Activated CD4-positive, CD25-positive, alpha-beta regulatory T cell treated with anti-CD3 and anti-CD28 coated beads, Interleukin-2, amount 50 U/mL, for 16 hours (primary cell): ENCODE results near the gene EME2.
"Not testable (repeated sequence)": the region's sequence is repeated elsewhere in the genome, so short reads cannot be mapped to it uniquely, and the experiment has no call there.

ENCODE experiments used
- DNase-seq: peaks from one replicate; pipeline ENCODE4 v3.0.0-alpha.2; 2020; ENCODE audit warnings: low read depth, low spot score

The EME2 gene

DNA sequence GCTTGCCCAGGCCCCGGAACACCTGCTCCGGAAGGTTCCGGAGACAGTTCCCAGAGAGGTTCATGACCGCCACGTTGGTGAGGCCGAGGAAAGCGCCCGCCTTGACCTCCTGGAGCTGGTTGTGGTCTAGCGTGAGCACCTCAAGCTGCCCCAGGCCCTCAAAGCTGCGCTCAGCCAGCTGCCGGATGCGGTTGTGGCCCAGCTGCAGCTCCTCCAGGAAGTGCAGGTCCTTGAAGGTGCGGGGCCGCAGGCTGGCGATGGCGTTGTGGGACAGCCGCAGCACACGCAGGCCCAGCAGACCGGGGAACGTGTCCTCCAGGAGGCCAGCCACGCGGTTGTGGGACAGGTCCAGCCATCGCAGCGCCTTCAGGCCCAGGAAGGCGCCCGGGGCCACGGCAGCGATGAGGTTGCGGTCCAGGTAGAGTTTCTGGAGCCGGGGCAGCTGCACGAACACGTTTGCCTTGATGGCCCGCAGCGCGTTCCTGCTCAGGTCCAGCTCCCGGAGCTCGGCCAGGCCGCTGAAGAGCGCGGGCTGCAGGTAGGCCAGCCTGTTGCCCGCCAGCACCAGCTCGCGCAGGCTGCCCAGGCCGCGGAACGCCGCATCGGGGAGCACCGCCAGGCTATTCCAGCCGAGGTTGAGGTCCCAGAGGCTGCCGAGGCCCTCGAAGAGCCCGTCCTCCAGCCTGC, 18.8 kb downstream of the EME2 start:
- no peak for DNase-seq

DNA sequence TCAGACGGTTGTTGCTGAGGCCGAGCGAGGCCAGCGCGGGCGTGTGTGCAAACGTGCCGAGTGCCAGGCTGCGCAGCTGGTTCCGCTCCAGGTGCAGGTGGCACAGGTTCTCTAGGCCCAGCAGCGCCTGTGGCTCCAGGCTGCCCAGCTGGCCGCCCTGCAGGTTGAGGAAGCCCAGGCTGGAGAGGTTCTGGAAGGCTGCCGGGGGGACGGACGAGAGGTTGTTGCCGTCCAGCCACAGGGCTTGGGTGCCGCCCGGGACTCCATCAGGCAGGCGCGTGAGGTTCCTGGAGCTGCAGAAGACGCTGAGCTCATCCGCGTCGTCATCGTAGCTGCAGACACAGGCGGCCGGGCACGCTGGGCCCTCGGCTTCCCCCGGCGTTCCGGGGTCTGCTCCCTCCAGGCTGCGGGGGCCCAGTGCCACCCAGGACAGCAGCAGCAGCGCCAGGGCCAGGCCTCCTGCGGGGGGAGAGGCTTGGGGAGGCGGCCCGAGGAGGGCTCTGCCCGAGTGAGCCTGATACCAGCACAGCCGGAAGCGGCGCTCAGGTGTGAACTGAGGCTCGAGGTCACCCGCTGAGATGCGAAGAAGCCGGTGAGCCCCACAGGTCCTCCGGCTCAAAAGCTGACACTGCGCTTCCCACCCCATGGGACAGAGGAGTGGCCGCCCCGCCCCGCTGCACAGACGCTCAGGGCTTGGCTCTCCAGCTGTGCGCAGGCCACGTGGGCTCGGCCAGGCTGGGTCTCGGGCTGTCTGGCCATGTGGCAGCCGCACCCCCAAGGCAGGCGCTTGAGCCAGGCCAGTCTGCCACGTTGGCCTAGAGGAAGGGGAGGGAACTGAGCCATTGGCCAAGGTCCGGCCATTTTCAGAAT, 19.6 kb downstream of the EME2 start:
- DNase-seq: no peak

DNA sequence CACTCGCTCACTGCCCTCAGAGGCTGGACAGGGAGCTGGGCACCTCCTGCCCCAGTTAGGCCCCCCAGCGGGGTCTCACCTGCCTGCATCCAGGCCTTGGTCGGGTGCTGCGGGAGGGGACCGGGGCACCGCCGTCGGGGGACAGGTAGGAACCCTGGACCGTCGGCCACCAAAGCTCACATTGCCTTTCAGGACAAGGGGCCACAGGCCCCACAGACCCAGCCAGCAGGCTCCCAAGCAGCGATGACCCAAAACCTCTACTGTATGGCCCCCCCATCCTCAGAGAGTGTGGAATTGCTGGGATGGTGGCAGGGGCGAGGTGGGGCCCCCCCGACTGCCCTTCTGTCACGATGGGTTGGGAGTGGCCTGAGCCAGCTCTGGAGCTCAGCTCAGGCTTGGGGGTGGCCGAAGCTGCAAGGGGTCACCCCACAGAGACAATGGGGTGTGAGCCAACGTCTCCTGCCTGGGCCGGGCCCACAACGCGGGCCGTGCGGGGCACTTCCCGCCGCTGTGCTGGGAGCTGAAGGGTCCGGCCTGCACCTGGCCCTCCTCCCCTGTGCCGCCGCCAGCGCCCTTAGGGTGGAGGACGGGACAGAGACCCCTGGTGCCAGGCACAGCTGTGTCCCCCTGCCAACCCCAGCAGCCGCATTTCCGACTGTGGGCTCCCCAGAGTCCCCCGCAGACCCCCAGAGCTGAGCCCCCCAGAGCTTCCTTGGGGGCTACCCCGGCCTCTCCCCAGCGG, 20.4 kb downstream of the EME2 start:
- DNase-seq: no peak

DNA sequence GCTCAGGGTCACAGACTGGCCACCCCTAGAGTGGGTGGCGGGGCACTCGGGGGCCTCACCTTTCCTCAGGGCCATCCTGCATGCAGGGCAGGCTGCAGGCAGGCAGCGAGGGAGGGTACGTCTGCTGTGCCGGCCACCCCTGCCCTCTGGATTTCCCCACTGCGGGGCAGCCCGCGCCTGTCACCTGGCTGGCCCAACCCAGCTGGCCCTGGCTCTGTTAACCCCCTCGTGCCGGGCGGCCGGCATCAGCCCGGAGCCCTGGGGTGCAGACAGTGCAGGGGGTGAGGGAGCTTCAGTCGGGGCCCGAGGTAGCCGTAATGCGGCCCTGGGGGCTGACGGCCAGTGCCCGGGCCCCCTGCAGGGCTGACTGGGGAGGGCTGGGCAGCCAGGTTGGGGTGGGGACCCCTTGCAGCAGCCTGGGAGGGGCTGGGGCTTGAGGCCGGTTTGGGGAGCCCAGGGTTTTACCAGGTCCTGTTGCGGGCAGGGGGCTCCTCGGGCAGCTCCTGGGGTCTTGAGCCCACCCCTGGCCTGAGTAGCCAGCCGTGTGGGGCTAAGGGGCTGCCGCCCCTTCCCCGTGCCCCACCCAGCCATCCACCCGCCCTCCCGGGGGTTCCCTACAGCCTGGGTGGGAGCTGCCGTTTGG, 21.1 kb downstream of the EME2 start, which contains the start of gene IGFALS:
IGFALS (minus strand) TSS at position 128 of the 643 bp plus-strand sequence; CDS start at position 75, 53 bp downstream.
- no peak for DNase-seq

DNA sequence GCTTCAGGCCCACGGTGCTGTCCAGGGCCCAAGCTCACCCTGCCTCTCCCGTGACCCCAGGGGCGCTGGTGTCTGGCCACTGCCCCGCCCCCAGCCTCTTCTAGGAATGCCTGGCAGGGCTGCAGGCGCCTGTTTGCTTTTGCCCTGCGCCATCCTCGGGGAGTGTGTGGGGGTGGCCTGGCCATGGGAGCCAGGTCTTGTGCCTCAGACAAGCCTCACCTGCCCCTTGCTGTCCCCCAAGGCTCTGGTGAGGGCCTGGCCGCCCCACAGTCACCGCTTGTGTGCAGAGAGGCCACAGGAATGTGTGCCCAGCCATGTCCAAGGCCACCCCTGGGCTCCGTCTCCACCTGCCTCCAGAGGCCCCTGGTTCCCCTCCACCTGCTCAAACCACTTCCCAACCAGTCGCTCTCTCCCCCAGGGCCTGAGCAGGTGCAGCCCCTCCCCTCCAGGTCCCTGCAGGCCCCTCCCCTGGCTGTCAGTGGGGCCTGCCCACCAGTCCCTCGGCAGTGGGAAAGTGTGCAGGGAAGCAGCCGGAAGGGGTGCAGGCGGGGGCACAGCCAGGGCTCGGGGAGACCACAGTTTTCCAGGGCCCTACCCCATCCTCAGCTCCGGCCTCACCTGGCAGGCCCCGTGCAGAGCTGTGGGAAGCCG, 21.7 kb downstream of the EME2 start:
- DNase-seq: no peak

DNA sequence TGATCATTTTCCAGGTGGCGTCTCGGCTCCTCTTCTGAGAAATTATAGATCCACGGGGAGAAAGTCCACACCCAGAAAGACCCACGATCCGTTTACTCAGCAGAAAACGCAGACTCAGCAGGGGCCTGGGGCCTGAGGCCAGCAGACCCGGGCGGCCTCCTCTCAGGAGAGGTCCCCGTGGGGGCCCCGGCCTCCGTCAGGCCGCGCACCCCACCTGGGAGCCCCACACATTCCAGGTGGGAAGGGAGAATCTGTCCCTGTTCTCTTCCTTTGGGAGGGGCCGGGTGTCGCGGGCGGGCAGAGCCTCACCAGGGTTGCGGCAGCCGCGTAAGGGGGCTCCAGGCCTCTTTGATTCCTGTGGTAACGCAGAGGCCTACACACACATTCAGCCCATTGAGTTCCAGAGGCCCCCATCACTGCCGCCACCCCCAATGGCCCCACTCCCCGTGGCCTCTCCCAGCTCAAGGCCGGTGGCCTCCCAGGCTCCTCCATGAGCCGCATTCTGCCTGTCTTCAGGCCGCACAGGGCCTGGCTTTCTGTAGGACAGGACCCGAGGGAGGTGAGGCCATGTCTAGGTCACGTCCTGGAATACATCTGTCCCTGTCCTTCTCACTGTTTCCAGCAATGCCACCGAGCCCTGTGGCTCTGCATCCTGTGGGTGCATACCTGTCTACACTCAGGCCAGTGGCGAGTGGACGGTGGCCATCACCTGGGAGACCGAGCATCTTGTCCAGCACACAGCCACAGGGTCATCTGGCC, 22.5 kb downstream of the EME2 start:
- no peak for DNase-seq

DNA sequence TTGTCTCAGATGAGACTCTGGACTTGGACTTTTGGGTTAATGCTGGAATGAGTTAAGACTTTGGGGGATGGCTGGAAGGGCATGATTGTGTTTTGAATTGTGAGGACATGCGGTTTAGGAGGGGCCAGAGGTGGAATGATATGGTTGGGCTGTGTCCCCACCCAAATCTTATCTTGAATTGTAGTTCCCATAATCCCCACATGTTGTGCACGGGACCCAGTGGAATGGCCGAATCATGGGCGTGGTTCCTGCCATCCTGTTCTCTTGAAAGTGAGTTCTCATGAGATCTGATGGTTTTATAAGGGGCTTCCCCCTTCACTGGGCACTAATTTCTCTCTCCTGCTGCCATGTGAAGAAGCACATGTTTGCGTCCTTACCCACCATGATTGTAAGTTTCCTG, 26.7 kb downstream of the EME2 start:
- DNase-seq: not testable (repeated sequence)

DNA sequence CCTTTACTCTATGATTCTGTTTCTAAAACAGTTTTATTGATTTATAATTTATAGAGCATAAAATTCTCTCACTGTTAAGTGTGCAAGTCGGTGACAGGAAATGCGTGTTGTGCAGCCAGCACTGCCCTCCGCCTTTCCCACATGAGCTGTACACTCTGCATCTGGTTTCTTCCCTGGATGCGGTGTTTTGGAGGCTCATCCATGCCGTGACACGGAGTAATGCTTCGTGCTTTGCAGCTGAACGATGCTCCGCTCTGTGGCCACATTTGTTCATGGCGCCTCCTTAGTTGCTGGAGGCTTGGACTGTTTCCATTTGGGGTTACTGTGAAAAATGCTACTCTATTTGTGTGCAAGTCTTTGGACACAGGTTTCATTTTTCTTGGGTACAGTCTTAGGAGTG, 28.1 kb downstream of the EME2 start:
- DNase-seq: no peak

DNA sequence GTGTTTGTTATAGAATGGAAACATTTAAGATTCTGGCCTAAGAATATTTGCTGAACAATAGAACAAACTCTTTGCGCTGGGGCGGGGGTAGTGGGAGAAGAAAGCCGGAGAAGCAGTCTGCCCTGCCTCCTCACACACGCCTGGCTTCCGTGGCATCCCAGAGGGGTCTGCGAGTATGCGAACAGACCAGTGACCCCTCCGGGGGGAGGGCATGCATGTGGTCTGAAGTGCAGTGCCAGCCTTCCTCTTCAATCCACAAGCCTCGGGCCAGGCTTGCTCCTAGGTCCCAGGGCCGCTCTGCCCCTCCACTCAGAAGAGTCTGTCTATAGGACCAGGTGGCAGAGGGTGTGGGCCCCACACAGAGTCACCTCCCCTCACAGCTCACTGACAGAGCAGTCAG, 35.0 kb downstream of the EME2 start:
- DNase-seq: no peak

DNA sequence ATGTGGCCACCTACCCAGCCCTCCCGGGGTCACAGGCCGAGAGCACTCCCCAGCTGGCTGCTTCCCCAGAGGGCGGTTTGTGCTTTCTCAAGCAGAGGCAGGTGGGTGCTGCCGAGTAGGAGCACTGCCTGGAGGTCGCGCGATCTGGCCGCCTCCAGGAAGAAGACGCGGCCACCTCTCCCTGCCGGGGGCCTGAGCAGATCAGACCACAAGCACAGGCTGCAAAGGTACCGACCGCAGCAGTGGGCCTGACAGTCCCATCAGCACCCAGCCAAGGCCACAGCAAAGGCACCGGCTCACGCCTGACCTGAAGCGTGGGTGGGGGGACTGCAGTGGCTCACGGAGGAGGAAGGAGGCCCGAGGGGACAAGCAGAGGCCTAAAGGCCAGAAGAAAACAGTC, 36.1 kb downstream of the EME2 start:
- no peak for DNase-seq

DNA sequence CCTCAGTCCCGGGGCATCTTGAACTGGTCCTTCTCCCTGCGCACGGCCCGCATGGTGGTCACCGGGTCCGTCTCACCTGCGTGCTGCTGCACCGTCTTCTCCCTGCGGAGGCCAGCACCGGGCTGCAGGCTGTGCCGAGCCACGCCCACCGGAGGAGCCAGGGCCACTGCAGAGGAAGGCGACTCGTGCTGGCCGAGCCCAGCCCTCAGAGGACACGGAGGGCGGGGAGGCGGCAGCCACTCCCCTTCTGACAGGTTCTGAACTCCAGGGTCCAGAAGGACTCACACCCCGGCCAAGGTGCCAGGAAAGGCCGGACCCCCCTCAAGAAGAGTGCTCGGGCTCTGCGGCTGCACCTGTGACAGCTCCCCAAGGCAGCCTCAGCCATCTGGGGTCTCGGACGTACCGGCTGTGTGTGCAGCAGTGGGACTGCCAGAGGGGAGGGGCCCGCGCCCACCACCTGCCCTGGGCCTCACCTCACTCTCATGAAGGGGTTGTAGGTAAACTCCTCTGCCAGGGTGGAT, 36.7 kb downstream of the EME2 start:
- no peak for DNase-seq

DNA sequence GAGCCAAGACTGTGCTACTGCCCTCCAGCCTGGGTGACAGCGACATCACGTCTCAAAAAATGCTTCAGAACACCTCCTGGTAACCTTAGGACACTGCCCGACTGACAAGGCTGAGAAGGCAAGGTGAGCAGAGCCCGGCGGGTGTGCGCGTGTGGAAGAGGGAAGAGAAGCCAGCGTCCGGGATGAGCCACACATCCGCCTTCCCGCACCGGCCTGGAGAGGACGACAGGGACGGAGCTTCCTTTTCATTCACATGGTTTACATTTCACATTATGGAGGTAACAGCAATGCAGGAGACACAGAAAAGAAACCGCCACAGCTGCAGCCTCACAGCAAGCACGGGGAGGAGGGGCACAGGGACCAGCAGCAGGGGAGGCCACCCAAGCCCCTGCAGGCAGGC, 37.5 kb downstream of the EME2 start:
- DNase-seq: no peak

DNA sequence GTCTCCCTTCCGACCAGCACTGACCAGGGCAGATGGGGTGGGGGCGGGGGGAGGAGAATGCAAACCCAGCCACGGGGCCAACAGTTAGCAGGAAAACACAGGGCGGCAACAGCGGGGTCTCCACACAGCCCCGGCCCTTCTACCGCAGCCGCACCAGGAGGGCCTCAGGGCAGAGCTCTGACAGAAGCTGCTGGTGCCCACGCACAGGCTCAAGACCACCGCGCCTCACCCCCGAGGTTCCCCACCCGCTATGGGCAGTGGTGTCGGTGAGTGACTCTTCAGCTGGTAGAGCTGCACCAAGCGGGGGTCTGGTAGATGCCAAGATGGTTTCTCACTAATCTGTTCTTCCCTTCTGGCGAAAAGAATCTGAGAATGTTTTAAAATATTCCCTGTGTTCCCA, 37.9 kb downstream of the EME2 start:
- DNase-seq: no peak

DNA sequence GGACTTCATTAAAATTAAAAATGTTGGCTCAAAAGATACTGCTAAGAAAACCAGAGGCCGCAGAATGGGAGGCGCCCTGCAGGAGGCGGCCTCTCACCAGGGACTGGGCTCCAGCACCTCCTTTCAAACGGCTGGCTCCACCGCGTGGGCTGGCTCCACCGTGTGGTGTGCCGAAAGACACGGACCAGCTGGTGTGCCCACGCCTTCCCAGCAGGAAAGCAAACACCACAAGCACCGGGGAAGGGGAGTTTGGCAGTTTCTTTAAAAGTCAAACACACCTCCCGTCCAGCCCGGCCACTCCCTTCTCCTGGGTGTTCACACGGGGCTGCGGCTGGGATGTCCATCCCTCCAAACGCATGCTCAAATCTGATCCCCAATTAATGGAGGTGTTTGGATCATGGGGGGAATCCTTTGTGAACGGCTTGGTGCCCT, 40.1 kb downstream of the EME2 start:
- no peak for DNase-seq

DNA sequence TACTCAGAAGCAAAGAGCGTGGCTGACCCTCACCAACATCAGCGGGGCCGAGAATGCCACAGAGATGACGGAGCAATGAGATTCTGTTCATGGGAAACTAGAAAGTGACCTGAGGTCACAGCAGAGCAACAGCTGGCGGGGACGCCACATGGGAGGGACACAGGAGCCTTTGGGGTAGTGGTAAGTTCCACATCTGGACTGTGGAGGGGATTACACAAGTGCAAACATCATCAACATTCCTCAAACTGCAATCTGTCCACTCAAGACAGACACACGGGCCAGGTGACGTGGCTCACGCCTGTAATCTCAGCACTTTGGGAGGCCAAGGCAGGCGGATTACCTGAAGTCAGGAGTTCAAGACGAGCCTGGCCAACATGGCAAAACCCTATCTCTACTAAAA, 42.9 kb downstream of the EME2 start:
- DNase-seq: no peak

DNA sequence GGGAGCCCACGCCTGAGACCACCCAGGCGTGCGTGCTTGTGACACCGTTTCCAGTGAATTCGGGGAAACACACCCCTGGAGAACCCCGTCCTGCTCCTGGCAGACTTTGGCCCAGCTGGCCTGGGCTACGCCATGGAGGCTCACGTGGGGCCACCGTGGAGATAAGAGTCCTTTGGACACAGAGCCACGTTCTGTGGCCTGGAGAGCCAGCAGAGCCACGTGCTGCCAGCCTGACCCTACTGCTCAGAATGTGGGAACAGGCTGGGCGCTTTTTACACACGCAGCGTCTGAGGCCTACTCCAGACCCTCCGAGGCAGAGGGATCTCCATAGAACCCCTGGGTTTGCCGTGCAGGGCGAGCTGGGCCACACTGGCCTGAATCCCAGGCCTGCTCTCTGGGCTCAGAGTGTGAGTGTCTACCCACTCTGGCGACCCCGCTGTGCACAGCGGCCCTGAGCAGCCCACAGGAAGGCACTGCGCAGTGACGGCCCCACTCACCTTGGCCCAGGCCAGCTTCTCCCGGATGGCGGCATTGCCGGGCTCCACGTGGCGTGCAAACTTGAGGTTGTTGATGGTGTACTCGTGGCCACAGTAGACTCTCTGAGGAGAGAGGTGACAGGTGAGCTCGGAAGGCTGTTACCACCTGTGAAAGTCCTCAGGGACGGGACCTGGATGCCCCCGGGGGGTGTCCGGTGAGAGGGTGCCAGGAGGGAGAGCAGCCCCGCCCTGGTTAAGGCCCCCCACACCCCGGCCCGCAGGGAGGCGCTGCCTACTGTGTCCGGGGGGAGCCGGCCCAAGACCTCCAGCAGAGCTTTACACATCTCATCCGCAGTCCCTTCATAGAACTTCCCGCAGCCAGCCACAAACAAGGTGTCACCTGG, 44.0 kb downstream of the EME2 start:
- DNase-seq: no peak

DNA sequence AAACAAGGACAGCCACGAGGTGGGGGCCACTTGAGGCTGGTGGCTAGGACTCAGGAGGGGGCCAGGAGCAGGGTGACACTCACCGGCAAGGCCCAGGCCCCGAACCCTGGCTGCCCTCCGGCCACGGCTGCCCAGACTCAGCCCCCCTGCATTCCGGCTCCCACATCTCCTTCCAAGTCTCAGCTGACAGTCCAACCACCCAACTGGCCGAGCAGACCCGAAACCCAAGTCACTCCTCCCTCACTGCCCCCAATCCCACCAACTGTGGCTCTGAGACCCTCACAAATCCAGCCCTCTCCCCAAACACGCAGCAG, 44.6 kb downstream of the EME2 start:
- DNase-seq: no peak

DNA sequence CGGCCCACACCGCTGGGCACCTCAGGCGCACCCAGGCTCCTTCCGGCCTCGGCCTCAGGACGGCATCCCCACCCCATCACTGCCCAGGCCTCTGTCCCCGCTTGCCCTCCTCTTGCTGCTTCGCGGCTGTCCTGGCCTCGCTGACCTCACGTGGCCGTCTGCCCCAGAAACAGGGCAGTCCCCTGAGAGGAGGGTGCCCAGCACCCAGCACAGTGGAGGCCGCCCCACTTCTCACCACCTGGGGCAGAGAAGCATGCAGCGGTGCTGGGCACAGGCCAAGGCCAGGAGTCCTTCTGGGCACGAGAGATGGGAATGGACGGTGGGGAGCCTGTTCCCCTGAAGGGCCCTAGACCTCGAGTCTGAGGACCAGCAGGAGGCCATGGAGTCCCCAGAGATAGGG, 45.1 kb downstream of the EME2 start:
- no peak for DNase-seq

DNA sequence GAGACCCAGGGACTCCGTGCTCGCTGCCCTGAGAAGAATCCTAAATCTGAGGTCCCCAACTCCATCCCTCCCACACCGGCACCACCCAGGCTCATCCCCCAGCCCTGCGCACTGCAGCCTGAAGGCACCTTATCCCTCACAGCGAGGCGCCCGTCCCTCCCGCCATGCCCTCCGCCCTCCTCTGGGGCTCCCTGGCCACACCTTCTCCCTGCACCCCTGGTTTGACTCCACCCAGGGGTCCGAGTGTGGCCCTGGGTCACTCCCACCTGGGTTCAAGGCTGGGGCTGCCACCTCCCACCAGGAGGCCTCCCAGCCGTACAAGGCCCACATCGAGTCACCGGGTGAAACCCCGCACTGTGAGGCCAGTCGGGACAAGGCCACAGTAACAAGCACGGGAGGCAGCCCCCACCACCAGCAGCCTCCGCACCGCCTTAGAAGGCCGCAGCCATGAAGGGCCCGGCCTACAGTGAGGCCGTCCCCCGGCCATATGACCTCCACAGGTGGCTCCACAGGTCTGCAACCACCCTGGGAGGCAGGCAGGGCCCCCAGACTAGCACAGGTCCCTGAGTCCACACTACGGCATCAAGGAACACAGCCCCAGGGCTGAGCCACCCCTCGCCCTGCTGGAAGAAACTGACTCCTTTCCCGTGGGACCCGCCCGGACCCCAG, 45.7 kb downstream of the EME2 start:
- DNase-seq: no peak
